GM20431 (cell line): ENCODE results near the gene ZNF407.

Source experiments
- in situ Hi-C: fragments of 300-500 bp; cut with MseI, MboI; formaldehyde crosslinking; loops from one replicate; pipeline ENCODE4 v1.15.0; 2020; ENCODE audit warnings: low sequenced_read_pairs; ENCODE audit not compliant: unreplicated experiment

The ZNF407 gene

GRCh38 chr18:74597662-74598349 lies at the start of gene ZNF407:
ZNF407 (plus strand) TSS chr18:74597870; CDS start chr18:74631020, 33,150 bp downstream.
- in situ Hi-C loops = no loop called here

DNA sequence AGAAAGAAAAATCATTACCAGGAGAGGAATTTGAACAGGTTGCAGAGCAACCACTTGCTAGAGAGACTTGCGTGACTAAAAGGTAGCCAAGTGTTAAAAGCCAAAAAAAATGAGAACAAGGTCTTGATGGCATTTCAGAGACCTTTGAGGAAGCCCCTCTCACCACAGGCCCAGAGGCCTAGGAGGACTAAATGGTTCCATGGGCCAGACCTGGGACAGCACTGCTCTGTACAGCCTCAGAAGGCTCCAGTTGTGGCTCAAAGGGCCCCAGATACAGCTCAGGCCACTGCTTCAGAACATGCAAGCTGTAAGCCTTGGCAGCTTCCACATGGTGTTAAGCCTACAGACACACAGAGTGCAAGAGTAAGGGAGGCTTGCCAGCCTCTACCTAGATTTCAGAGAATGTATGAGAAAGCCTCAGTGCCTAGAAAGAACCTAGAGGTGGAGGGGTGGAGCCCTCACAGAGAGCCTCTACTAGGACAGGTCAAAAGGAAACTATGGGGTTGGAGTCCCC lies 48.0 kb upstream of the ZNF407 start:
- in situ Hi-C loops = loop anchor here (10.0 to 25.0 kb wide), 2 partner anchors 195 to 362 kb away; no protein-coding TSS in a partner anchor

DNA sequence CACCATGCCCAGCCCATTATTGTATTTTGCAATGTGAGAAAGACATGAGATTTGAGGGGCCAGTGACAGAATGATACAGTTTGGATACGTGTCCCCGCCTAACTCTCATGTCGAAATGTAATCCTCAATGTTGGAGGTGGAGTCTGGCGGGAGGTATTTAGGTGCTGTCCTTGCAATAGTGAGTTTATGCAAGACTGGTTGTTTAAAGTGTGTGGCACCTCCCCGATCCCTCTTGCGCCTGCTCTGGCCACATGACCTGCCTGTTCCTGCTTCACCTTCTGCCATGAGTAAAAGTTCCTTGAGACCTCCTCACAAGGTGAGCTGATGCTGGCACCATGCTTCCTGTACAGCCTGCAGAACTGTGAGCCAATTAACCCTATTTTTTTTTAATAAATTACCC lies 46.8 kb upstream of the ZNF407 start:
- in situ Hi-C loops = loop anchor here (10.0 to 25.0 kb wide), 2 partner anchors 196 to 364 kb away; no protein-coding TSS in a partner anchor

- in situ Hi-C loops = loop anchor here (10.0 to 25.0 kb wide), 2 partner anchors 197 to 364 kb away; no protein-coding TSS in a partner anchor
These were observed 46.2 kb upstream of the ZNF407 start for GRCh38 chr18:74551452-74551851.

DNA sequence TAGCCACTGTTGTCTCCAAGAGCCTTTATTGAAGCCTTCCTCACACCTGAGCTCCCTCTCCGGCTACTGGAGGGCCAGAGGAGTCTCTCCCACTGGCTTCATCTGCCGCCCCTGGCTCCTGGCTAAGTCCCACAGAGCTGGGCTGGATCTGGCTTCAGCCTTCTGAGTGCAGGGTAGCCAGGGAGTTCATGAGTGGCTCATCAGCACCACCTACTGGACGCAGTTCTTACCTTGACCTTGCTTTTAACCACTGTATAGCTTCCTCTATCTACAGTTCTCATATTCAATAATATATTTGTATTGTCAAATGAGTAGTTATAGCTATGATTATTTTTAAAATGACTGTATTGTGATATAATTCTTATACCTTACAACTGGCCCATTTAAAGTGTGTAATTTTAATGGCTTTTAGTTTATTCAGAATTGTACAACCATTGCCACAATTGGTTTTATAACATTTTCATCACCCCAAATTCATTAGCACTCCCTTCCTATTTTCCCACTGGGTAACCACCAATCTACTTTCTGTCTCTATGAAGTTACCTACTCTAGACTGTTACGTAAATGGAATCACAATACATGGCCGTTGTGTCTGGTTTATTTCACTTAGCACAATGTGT lies 45.6 kb upstream of the ZNF407 start:
- in situ Hi-C loops = loop anchor here (10.0 to 25.0 kb wide), 2 partner anchors 197 to 365 kb away; no protein-coding TSS in a partner anchor

GRCh38 chr18:74556126-74556525 lies 41.5 kb upstream of the ZNF407 start:
- in situ Hi-C loops = loop anchor here (10.0 to 25.0 kb wide), 2 partner anchors 201 to 369 kb away; no protein-coding TSS in a partner anchor

GRCh38 chr18:74558096-74558495 lies 39.6 kb upstream of the ZNF407 start:
- in situ Hi-C loops = loop anchor here (10.0 to 25.0 kb wide), 2 partner anchors 203 to 371 kb away; no protein-coding TSS in a partner anchor

- in situ Hi-C loops = loop anchor here (25.0 kb wide), 1 partner anchor 375 kb away; no protein-coding TSS in a partner anchor
These were observed 35.4 kb upstream of the ZNF407 start for GRCh38 chr18:74562131-74562730.

GRCh38 chr18:74562775-74563174 lies 34.9 kb upstream of the ZNF407 start:
- in situ Hi-C loops = loop anchor here (25.0 kb wide), 1 partner anchor 375 kb away; no protein-coding TSS in a partner anchor

GRCh38 chr18:74563999-74564398 lies 33.7 kb upstream of the ZNF407 start:
- in situ Hi-C loops = loop anchor here (25.0 kb wide), 1 partner anchor 377 kb away; no protein-coding TSS in a partner anchor

DNA sequence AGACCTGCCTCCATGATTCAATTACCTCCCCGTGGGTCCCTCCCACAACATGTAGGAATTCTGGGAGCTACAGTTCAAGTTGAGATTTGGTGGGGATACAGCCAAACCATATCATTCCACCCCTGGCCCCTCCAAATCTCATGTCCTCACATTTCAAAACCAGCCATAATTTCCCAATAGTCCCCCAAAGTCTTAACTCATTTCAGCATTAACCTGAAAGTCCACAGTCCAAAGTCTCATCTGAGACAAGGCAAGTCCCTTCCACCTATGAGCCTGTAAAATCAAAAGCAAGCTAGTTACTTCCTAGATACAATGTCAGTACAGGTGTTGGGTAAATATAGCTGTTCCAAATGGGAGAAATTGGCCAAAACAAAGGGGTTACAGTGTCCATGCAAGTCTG lies 32.5 kb upstream of the ZNF407 start:
- in situ Hi-C loops = loop anchor here (25.0 kb wide), 1 partner anchor 378 kb away; no protein-coding TSS in a partner anchor

GRCh38 chr18:74565993-74566392 lies 31.7 kb upstream of the ZNF407 start:
- in situ Hi-C loops = loop anchor here (25.0 kb wide), 1 partner anchor 379 kb away; no protein-coding TSS in a partner anchor

DNA sequence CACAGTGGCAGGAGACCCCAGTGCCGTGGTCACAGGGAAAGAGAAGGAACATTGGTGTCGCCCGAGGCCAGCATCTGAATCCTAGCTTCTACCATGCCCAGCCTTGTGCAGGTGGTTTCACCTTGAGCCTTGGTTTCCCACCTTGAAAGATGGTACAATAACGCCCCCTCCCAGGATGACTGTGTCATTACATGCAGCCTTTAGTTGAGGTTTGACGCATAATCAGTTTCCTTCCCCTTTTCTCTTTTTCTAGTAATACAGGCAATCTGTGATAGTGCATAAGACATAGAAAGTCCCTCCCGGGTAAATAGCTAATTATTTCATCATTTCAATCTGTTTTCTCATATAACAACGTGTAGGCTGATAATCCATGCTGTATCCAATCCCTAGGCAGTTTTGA lies 29.8 kb upstream of the ZNF407 start:
- in situ Hi-C loops = loop anchor here (25.0 kb wide), 1 partner anchor 381 kb away; no protein-coding TSS in a partner anchor

GRCh38 chr18:74569401-74569800 lies 28.3 kb upstream of the ZNF407 start:
- in situ Hi-C loops = loop anchor here (25.0 kb wide), 1 partner anchor 382 kb away; no protein-coding TSS in a partner anchor

- in situ Hi-C loops = loop anchor here (25.0 kb wide), 1 partner anchor 383 kb away; no protein-coding TSS in a partner anchor
These were observed 27.4 kb upstream of the ZNF407 start for GRCh38 chr18:74570266-74570665.

DNA sequence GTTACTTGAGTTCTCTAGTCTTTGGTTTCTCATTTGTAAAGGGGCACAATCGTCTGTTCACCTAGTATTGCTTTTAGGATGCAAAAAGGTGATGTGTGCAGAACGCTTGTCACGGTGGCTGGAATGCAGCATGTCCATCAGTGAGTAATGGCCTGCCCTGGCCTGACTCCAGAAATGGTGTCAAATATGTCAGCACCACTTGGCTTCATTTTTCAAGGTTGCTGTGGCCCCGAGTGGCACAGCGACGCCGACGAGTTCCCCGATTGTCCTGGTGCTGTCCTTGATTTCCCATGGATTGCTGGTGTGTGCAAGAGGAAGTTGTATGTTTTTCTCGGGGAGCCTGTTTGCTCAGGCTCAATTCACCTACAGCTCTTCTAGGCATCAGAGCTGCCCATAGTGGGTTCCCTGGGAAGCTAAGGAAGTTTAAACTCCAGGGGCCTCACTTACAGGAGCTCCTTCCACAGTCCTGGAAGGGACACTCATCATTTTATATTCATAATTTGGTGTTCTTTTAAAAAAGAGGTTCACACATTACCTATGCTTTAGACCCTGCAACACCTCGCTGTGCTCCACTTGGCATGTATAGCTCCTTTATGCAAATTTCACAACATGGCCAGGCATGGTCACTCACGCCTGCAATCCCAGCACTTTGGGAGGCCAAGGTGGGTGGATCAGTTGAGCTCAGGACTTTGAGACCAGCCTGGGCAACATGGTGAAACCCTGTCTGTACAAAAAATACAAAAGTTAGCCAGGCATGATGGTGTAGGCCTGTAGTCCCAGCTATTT lies 25.6 kb upstream of the ZNF407 start:
- in situ Hi-C loops = loop anchor here (25.0 kb wide), 1 partner anchor 385 kb away; no protein-coding TSS in a partner anchor

- in situ Hi-C loops = loop anchor here (25.0 kb wide), 1 partner anchor 386 kb away; no protein-coding TSS in a partner anchor
These were observed 24.6 kb upstream of the ZNF407 start for GRCh38 chr18:74573053-74573452.

DNA sequence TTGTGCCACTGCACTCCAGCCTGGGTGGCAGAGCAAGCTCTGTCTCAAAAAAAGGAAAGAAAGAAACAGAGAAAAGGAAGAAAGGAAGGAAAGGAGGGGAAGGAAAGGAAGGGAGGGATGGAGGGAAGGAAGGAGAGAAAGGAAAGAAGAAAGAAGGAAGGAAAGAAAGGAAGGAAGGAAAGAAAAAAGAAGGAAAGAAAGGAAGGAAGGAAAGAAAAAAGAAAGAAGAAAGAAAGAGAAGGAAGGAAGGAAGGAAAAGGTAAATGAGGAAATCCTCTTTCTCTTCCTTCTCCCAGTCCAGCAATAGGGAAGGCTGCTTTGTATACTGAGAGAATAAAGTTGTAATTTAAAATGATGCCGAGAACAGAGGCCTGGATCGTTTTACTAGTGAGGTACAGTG lies 22.8 kb upstream of the ZNF407 start:
- in situ Hi-C loops = loop anchor here (25.0 kb wide), 1 partner anchor 388 kb away; no protein-coding TSS in a partner anchor

DNA sequence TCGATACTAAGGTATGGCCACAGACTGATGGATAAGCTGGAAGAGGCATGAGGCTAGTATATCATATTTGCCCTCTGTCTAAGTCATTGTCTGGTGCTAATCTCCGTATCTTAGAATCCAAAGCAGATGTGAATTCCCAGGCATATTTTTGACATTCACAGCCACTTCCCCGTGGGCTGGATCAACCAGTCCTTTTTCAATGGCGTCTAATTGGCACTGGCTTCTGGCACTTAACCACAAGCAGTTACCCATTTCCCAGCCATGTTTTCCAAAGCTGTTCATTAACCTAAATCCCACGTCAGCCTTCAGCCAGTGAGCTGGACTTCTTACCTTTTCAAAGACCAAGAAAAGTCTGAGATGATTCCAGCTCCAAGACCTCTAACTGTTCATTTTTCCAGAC lies 20.7 kb upstream of the ZNF407 start:
- in situ Hi-C loops = no loop called here
